Measurements from ENCODE around the gene HOXC13. TPM values are rescaled to one million over a fixed set of nuclear protein-coding genes. Genes with fewer than 3 reads are reported as not detected.

HOXC13 gene, protein sequence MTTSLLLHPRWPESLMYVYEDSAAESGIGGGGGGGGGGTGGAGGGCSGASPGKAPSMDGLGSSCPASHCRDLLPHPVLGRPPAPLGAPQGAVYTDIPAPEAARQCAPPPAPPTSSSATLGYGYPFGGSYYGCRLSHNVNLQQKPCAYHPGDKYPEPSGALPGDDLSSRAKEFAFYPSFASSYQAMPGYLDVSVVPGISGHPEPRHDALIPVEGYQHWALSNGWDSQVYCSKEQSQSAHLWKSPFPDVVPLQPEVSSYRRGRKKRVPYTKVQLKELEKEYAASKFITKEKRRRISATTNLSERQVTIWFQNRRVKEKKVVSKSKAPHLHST
- total RNA-seq: under 1 TPM; 0.63 to 0.87 TPM
- 0.25 TPM for polyA plus RNA-seq (ENCODE audit: insufficient read depth, low read depth, low replicate concordance)
- long read RNA-seq, donor 1: 0 reads
- long read RNA-seq, donor 2, partial matches to known transcripts: 0 of 1 reads
- long read RNA-seq, donor 2, other reads (novel, unspliced or antisense): 0 of 1 reads

DNA sequence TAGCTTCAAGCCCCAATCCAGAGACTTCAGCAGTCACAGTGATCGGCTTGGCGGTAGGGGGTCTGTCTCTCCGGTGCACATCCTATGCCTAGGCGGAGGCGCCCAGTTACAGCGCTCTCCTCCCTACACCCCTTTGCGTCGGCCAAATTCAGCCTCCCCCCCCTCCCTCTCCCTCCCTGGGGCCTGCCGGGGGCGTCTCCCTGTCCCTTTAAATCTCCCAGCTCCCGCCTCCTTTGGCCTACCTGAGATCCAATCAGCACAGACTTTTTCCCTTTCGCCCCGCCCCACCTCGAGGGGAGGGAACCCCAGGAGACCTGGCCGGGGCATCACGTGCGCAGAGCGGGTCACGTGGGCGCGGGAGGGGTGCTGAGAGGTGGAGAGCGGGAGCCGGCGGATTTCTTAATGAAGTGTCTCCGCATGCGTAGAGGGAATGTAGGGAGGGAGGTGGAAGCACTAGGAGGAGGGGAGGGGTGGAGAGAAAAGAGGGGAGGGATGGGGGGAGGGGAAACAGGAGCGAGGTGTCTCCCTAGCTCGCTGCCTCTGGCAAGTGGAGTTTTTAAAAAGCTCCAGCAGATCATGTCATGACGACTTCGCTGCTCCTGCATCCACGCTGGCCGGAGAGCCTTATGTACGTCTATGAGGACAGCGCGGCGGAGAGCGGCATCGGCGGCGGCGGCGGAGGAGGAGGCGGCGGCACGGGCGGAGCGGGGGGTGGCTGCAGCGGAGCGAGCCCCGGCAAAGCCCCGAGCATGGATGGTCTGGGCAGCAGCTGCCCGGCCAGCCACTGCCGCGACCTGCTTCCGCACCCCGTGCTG, at the start of gene HOXC13:
Gene HOXC13, plus strand, starts transcription at position 506 of the 815 bp plus-strand sequence. Its CDS starts 76 bp downstream, at position 582.
- peak; percentile 92 for DNase-seq

DNA sequence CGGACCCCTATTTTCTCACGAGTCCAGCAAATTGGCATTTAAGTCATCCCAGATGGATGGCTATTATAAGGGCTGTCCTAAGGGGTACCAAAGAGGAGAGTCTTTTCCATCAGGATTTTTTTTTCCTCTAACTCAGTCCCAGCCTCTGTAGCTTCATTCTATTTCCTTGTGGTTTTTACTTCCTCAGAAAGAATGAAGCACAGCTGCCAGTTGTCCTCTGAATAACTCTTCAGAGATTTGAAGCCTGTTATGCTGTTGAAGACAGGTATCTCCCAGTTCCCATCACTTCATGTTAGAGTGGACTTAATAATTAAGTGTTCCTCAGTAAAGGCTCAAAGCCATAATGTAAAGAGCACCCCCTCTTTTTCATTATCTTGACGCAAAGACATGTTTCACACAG, 48.5 kb upstream of the HOXC13 start:
- DNase-seq: no peak
- Histone ChIP-seq H3K27ac (no peak overlapping the region), H3K27me3 (no peaks in the 10 kb centered on the region), H3K9me3 (no peaks in the 10 kb centered on the region), H3K4me1 (no peaks in the 10 kb centered on the region), H3K4me3 (no peak overlapping the region), H3K36me3 (ENCODE audit: low read depth, missing control alignments) (no peaks in the 10 kb centered on the region)
- 81 to 95% methylated on average over 3 of the region's 3 CpGs for WGBS, 2 donors
- intact Hi-C loops (cut with DNase I; ENCODE audit: low total_unique reads): no loop called here
- TF ChIP-seq, protein P1, sequence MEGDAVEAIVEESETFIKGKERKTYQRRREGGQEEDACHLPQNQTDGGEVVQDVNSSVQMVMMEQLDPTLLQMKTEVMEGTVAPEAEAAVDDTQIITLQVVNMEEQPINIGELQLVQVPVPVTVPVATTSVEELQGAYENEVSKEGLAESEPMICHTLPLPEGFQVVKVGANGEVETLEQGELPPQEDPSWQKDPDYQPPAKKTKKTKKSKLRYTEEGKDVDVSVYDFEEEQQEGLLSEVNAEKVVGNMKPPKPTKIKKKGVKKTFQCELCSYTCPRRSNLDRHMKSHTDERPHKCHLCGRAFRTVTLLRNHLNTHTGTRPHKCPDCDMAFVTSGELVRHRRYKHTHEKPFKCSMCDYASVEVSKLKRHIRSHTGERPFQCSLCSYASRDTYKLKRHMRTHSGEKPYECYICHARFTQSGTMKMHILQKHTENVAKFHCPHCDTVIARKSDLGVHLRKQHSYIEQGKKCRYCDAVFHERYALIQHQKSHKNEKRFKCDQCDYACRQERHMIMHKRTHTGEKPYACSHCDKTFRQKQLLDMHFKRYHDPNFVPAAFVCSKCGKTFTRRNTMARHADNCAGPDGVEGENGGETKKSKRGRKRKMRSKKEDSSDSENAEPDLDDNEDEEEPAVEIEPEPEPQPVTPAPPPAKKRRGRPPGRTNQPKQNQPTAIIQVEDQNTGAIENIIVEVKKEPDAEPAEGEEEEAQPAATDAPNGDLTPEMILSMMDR (IDR thresholded peaks at IDR 0.05): no peak
- TF ChIP-seq POLR2A (IDR thresholded peaks at IDR 0.05): no peak

More for the DNA sequence above, at the start of gene HOXC13:
- TF ChIP-seq, protein P1 (IDR thresholded peaks at IDR 0.05): peak in 1 of 3 experiments; percentile 16
- no peak for TF ChIP-seq POLR2A (IDR thresholded peaks at IDR 0.05)
- intact Hi-C loops (cut with DNase I; ENCODE audit: low total_unique reads): no loop called here
- H3K27ac ChIP-seq: no peak within 1 kb of the TSS
- H3K27me3 ChIP-seq: peaks cover 12% of the 10 kb centered on the region
- no peaks in the 10 kb centered on the region for H3K36me3 ChIP-seq (ENCODE audit: low read depth, missing control alignments)
- peak within 1 kb of the TSS; percentile 32 to 39 for H3K4me3 ChIP-seq
- WGBS, 2 donors: 3 to 5% methylated on average over 35 to 44 of the region's 56 CpGs
- no peaks in the 10 kb centered on the region for H3K9me3 ChIP-seq
- no peaks in the 10 kb centered on the region for H3K4me1 ChIP-seq

DNA sequence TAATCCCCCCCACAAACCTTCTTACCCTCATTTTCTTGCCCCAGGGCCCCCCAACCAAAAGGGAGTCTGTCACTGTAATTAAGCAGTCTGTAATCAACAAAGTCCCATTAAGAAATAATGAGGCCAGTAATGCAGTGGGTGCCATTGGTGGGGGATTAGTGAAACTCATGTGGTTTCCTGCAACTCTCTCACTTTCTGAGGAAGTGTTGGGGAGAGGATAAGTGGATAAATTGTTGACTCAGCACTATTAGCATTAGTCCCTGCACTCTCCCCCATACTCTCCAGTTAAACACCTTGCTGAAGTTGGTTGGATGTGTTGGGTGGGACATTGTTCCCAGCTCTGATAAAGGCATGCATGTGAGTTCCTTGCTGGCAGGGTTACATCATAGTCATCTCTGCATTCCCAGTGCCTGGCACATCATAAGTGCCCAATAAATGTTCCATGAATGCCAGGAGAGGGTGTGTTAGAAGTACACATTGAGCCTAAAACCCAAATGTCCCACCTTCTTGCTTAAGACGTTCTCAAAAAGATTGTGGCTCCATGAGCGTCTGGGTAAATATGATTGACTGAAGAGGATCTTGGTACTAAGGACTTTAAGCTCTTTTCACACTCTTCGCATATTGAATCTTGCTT, 45.8 kb upstream of the HOXC13 start:
- Histone ChIP-seq H3K9me3 (no peaks in the 10 kb centered on the region), H3K27me3 (no peaks in the 10 kb centered on the region), H3K4me1 (no peaks in the 10 kb centered on the region), H3K4me3 (no peak overlapping the region), H3K36me3 (ENCODE audit: low read depth, missing control alignments) (no peaks in the 10 kb centered on the region), H3K27ac (no peak overlapping the region)
- intact Hi-C loops (cut with DNase I; ENCODE audit: low total_unique reads): no loop called here
- WGBS, 2 donors: 68% methylated on average over 3 of the region's 3 CpGs
- no peak for TF ChIP-seq POLR2A (IDR thresholded peaks at IDR 0.05)
- TF ChIP-seq, protein P1 (IDR thresholded peaks at IDR 0.05): no peak
- DNase-seq: no peak

DNA sequence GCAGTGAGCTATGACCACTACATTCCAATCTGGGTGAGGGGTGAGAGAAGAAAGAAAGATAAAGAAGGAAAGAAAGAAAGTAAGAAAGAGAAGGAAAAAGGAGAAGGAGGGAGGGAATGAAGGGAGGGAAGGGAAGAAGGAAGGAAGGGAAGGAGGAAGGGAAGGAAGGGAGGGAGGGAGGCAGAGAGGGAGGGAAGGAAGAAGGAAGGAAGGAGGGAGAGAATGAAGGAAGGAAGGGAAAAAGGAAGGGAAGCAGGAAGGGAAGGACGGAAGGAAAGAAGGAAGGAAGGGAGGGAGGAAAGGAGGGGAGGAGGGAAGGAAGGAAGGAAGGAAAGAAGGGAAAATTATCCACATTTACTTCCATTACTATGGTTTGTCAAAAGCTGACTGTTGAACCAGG, 39.4 kb upstream of the HOXC13 start:
- TF ChIP-seq, protein P1 (IDR thresholded peaks at IDR 0.05): no peak
- TF ChIP-seq POLR2A (IDR thresholded peaks at IDR 0.05): no peak
- Histone ChIP-seq H3K27me3 (no peaks in the 10 kb centered on the region), H3K9me3 (no peaks in the 10 kb centered on the region), H3K27ac (no peak overlapping the region), H3K36me3 (ENCODE audit: low read depth, missing control alignments) (no peaks in the 10 kb centered on the region), H3K4me1 (no peaks in the 10 kb centered on the region), H3K4me3 (no peak overlapping the region)
- intact Hi-C loops (cut with DNase I; ENCODE audit: low total_unique reads): no loop called here
- no peak for DNase-seq
- 74 to 92% methylated on average over 1 of the region's 1 CpG for WGBS, 2 donors

Data from testis (tissue), 5 donors.